Hematopoietic multipotent progenitor cell (in vitro differentiated cells): ENCODE measurements around the gene ARHGAP26. TPM values are rescaled to one million over a fixed set of nuclear protein-coding genes. Genes with fewer than 3 reads are reported as not detected.

Experiments used
- DNase-seq, 3 donors: peaks; one replicate each; pipeline ENCODE4 v3.0.0-alpha.2; 2011 to 2015; ENCODE audit warnings: low read depth in 2 of 3, low spot score in 2 of 3
- total RNA-seq: library from RNA; depleted of rRNA; stranded (reverse); fragments of >200 nt; gene quantifications from one replicate; pipeline ENCODE4 v1.2.3, GENCODE V29; 2012

The ARHGAP26 gene
- total RNA-seq, 1 donor: 14.5 TPM

GRCh38 chr5:143002459-143003327 lies 232.5 kb downstream of the ARHGAP26 start:
- peak; percentile 39 to 88 (median 87) for DNase-seq

GRCh38 chr5:143003328-143003636 lies 233.1 kb downstream of the ARHGAP26 start:
- no peak for DNase-seq

DNA sequence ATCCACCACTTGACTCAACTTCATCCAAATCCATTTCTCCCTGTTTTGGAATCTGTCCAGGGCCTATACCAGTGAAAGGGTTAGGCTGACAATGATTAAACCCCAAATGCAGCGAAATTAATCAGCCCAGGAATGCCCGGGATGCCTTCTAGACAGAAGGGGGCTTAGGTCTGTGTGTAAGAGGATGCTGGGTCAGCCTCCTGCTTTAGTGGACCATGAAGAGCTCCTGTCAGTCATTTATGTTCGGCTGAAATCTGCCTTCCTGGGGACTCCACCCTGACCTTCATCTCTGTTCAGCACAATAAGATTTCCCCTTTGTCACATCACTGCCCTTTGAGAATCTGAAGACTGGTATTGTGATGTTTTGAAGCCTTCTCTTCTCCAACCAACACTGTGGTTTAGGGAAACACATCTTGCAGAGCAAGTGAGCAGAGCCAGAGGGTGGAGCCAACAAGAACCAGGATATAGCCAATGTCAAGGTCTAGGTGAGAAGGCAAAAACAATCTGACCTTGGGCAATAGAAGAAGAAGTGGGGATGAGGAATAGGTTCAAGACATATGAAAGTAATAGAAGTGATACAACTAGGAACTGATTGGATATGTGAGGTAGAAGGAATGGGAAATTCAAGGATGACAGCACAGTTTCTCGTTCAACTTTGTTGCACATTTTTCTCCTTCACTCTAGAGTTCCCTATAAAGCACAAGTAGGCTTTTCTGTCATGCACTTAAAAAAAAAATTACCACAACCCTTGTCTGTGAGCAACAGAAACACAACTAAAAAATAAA lies 234.4 kb downstream of the ARHGAP26 start:
- no peak for DNase-seq

DNA sequence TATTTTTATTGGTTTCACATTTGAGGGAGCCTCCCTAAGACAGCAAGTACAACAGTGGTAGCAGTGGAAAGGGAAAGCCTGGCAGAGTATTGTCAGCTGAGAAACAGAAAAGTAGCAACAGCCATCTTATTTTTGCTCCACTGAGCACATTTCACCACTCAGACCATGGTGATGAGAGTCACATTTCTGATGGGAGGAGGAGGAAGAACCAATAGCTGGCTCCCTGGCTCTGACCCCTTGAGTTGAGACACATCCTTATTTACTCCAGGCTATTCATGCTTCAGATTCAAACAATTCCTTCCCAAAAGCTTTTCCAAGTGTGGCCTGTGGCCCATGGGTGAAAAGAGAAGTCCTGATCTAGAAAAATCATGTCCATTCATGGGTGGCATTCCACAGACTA lies 236.3 kb downstream of the ARHGAP26 start:
- DNase-seq: no peak

GRCh38 chr5:143008032-143008431 lies 237.9 kb downstream of the ARHGAP26 start:
- no peak for DNase-seq

DNA sequence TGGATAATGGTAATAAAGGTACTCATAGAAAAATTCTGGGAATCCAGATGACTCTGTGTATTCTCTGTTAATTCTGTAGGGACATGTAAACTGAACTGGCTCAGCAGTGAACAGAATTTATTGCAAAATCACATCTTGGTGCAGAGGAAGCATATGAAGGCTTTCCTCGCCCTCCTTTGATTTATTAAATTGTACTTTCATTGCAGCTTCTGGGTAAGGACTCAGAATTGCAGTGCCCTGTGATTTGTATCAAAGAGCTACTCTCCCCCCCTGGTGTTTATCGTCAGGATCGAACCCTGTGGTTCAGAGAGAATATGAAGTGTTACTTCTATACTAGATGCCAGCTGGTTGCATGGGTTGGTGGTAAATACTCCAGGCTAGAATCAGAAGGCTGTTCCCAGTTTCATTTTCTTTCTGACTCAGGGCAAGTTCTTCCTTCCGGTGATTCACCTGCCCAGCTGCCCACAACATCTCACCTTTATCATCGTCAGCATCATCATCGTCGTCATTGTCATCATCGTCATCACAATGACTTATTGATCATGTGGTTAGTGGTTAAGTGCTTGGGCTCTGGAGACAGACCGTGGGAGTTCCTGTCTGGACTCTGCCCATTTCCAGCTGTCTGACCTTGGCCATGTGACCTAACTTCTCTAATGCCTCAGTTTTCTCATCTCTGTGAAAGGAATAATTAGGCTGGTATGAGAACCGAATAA lies 238.8 kb downstream of the ARHGAP26 start:
- peak; percentile 47 to 76 (median 52) for DNase-seq

DNA sequence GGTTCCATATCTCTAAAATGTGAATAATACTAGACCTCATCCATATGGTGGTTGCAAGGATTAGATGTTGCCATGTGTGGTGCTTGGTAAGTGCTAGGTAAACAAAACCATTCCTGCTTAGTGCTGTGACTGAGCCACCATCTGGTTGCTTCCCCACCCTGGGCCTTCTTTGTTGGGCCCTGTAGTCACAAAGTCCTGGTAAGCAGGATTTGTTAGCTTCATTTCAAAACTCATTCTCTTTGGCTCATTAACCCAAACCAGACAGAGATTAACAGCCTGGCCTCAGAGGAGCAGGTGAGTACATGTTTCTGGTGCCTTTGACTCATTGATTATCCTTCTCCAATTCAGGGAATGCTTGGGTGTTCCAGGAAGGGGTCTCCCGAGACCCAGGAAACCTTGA lies 240.2 kb downstream of the ARHGAP26 start:
- DNase-seq: no peak

DNA sequence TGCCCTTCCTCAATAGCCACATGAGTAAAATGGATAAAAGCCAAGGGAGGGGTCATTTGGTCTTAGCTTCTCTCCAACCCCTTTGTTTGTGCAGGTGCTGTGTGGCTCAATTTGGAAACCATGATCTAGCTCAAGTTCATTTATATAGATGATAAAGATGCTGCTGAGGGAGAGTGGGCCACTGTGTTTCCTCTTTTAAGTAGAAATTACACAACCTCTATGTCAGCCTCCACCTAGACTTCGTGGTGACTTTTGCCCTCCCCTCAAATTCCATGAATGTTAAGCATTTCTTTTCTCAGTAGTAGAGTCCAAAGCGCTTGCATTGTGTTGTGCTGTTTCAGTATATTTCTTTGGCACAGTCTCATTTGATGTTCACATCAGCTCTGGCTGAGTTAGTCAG lies 241.4 kb downstream of the ARHGAP26 start:
- no peak for DNase-seq

DNA sequence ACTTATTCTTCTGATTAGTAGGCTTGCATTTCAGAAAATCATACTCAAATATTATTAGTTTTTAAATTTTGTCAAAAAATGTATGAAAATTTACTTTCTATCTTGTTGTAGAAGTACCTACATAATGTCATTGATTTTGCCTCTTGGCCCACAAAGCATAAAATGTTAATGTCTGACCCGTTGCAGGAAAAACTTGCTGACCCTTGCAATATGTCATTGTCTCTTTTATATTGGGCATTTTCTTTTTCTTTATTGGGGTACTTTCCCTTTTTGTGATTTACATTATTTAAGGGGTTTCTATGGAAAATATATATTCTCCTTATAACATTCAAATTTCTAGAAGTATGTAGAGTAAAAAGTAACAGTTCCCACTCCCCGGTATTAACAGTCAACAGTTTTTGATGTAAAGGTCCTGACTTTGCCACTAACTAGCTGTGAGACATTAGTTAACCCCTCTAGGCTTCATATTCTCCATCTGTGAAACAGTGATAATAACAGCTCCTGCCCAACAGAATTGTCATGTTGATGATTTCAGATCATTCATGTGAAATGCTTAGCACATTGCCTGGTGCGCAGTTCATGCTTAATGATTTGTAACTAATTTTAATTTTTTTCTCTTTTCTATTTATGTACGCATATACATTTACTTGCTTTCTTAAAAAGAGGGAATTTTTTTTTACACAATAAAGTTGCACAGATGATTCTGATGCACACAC lies 243.2 kb downstream of the ARHGAP26 start:
- DNase-seq: no peak

- peak in 1 of 3 donors; percentile 48 for DNase-seq
Measured at GRCh38 chr5:143014017-143014651, 244.0 kb downstream of the ARHGAP26 start.

DNA sequence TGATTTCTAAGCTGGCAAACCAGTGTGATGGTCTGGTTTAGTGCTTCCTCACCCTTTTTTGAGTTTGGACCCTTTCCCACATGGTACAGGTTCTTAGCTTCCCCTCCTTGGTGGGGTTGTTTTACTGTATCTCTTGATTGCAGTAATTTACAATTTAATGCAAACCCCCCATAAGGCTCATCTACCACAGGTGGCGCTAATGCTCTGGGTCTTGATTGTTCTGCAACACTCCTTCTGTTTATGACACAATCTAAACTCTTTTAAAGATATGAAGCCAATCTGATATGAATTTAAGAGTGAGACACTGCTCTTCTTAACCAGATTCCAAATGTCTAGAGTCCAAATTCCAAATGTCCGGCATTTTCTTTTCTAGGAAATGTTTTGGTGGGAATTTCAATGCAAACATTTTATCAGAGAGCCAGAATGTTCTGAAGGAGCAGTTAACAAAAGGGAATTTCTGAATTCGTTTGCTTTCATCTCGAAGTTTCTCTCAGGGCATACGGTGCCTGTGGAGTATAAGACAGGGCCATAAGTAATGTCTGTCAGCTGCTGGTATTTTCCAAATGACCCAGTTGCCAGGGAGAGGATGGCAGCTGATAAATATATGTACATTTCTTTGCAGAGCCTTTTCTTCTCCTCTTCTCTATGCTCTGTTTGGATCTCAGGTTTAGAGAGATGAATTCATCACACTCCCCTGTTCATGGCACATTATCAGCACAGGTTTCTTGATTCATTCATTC lies 246.8 kb downstream of the ARHGAP26 start:
- peak in 2 of 3 donors; percentile 34 to 75 for DNase-seq

- no peak for DNase-seq
Measured at GRCh38 chr5:143017541-143017940, 247.4 kb downstream of the ARHGAP26 start.

DNA sequence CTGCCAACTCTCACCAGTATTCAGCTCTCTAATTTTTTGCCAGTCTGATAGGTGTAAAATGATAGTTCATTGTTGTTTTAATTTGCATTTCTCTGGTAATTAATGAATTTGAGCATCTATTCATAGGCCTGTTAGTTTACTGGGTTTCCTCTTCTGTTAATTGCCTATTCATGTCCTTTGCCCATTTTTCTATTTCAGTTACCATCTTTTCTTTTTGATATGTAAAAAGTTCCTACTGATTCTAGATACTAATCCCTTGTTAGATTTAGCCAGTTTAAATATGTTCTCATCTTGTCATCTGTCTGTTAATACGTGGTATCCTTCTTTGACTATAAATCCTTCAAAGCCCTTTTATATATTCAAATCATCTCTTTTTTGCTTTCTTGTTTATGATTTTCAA lies 247.8 kb downstream of the ARHGAP26 start:
- no peak for DNase-seq

DNA sequence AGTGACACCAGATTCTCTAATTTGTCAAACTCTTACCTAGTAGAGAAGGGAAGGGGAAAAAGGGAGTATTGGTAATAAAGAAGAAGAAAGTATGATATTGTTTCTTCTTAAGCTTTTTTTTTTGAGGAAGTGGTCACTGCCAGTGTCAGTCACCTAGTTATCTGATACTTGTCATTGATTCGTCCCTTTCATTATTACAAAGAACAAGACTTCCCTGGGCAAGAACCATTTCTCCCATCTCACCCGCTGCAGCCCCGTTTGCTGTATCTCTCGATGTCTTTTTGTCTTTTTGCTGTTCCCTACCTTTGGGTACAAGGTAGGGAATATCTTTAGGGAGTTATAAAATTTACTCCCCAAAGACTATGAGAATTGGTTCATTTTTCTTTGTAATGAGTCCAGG lies 249.0 kb downstream of the ARHGAP26 start:
- no peak for DNase-seq

- no peak for DNase-seq
Measured at GRCh38 chr5:143019614-143020515, 249.7 kb downstream of the ARHGAP26 start.

DNA sequence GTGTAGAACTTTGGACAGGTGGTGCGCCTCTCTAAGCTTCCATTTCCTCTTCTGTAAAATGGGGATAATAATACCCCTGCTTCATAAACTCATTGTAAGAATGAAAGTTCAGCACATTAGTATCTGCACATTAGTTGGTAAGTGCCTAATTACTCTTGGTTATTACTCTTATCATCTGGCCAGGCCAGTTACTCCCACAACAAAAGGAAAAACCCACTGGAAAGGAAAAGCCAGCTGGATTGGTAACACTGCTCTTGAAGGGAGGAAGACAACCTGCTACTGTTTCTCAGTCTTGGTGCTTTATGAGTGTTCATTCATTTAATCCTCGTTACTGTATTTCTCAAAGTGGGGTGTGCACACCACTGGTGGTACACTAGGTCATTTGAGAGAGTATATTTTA lies 251.4 kb downstream of the ARHGAP26 start:
- DNase-seq: no peak

GRCh38 chr5:143023411-143024096 lies 253.4 kb downstream of the ARHGAP26 start:
- no peak for DNase-seq
